Prostate gland (tissue), 2 donors: Measurements from ENCODE around the gene ASPN.

Source experiments
- CTCF ChIP-seq, 4 experiments: fragments of 200-600 bp in 2 of 4; fragments of 450-650 bp in 2 of 4; sonication (generic) in 2 of 4; IDR thresholded peaks; 1 replicate in 3 of 4; 2 replicates in 1 of 4; pipeline ENCODE4 v1.5.1; 2016 to 2019; ENCODE audit warnings: antibody characterized with exemption in 4 of 4, mild to moderate bottlenecking in 2 of 4, moderate library complexity in 2 of 4
- POLR2AphosphoS5 ChIP-seq: sonication (generic); formaldehyde crosslinking; IDR thresholded peaks from one replicate; pipeline ENCODE4 v1.6.1; 2017; ENCODE audit warnings: antibody characterized with exemption

GRCh38 chr9:92507005-92507404 is 24.7 kb upstream of the ASPN start:
- no peak for TF ChIP-seq POLR2AphosphoS5
- no peak for TF ChIP-seq CTCF (IDR thresholded peaks at IDR 0.05)
